Left lung (tissue), 10 donors: ENCODE results near the gene COL18A1. TPM values are rescaled to one million over a fixed set of nuclear protein-coding genes. Genes with fewer than 3 reads are reported as not detected.

Experiments used
- ATAC-seq: fragments of 200-7000 bp; cut with Tn5 transposase; one replicate; pipeline ENCODE4 v1.9.1; 2020; ENCODE audit warnings: moderate library complexity
- DNase-seq, 4 donors: peaks; one replicate each; pipeline ENCODE4 v3.0.0-alpha.2; 2013 to 2020
- H3K27ac ChIP-seq, 2 donors: fragments of 200-600 bp; sonication (generic) in 1 of 2; one replicate each; pipeline versions ENCODE4 v1.5.0 to v1.8.0; 2020 to 2021
- H3K27me3 ChIP-seq, 2 donors: fragments of 200-600 bp; sonication (generic) in 1 of 2; one replicate each; pipeline versions ENCODE4 v1.5.0 to v1.8.0; 2020 to 2021
- H3K36me3 ChIP-seq, 2 donors: fragments of 200-600 bp; sonication (generic) in 1 of 2; one replicate each; pipeline versions ENCODE4 v1.5.0 to v1.8.0; 2020 to 2021
- H3K4me1 ChIP-seq, 2 donors: fragments of 200-600 bp; one replicate each; pipeline ENCODE4 v1.8.0; 2021
- H3K4me3 ChIP-seq, 2 donors: fragments of 200-600 bp; sonication (generic) in 1 of 2; one replicate each; pipeline versions ENCODE4 v1.5.0 to v1.8.0; 2020 to 2021; ENCODE audit warnings: mild to moderate bottlenecking in 1 of 2
- H3K9me3 ChIP-seq, 2 donors: fragments of 200-600 bp; sonication (generic) in 1 of 2; one replicate each; pipeline versions ENCODE4 v1.5.0 to v1.8.0; 2020 to 2021
- intact Hi-C, 2 donors: fragments of 100-400 bp; cut with DNase I; formaldehyde crosslinking; loops; one replicate each; pipeline versions ENCODE4 v1.11.2 to v1.14.2; 2022
- polyA plus RNA-seq, 6 donors: library from polyadenylated mRNA; unstranded; fragments of 120-200 nt; gene quantifications; one replicate each; pipeline ENCODE4 v1.2.1, GENCODE V29; 2013; ENCODE audit not compliant: insufficient read length in 6 of 6
- total RNA-seq, 2 donors: library from RNA; stranded (reverse); fragmentation: NEBNext Ultra II Directional; extraction: Animal tissue kit (Norgen Biotek cat#: 25700); gene quantifications; one replicate each; pipeline ENCODE4 v1.2.1, GENCODE V29; 2021
- TF ChIP-seq, protein P1 (sequence below), 2 donors: fragments of 200-600 bp; sonication (generic) in 1 of 2; IDR thresholded peaks; one replicate each; pipeline versions ENCODE4 v1.5.0 to v1.8.0; 2021; ENCODE audit warnings: antibody characterized with exemption in 2 of 2
- donor health status: DM: no; HTN: yes; CAD: no.
- donor health status: DM: no; HTN: no; CAD: no.

Gene COL18A1
- total and polyA plus RNA-seq, 8 donors, result 39.3 to 90.2 (median 64.0) TPM

- TF ChIP-seq, protein P1, sequence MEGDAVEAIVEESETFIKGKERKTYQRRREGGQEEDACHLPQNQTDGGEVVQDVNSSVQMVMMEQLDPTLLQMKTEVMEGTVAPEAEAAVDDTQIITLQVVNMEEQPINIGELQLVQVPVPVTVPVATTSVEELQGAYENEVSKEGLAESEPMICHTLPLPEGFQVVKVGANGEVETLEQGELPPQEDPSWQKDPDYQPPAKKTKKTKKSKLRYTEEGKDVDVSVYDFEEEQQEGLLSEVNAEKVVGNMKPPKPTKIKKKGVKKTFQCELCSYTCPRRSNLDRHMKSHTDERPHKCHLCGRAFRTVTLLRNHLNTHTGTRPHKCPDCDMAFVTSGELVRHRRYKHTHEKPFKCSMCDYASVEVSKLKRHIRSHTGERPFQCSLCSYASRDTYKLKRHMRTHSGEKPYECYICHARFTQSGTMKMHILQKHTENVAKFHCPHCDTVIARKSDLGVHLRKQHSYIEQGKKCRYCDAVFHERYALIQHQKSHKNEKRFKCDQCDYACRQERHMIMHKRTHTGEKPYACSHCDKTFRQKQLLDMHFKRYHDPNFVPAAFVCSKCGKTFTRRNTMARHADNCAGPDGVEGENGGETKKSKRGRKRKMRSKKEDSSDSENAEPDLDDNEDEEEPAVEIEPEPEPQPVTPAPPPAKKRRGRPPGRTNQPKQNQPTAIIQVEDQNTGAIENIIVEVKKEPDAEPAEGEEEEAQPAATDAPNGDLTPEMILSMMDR (IDR thresholded peaks at IDR 0.05), result no peak
- intact Hi-C loops, result no loop called here
- Histone ChIP-seq H3K4me1 (peaks cover 5 to 28% of the 10 kb centered on the region in 2 donors), H3K36me3 (no peaks in the 10 kb centered on the region), H3K27me3 (peaks cover 3 to 51% of the 10 kb centered on the region in 2 donors), H3K9me3 (no peaks in the 10 kb centered on the region), H3K27ac (no peak overlapping the region), H3K4me3 (no peak overlapping the region)
- DNase-seq, result peak in 1 of 4 donors; percentile 63
- ATAC-seq, result no peak
Measured at GRCh38 chr21:45408801-45409261, 3.9 kb downstream of the COL18A1 start.

- no peaks in the 10 kb centered on the region for H3K36me3 ChIP-seq
- peaks cover 3 to 43% of the 10 kb centered on the region in 2 donors for H3K27me3 ChIP-seq
- no peak overlapping the region for H3K27ac ChIP-seq
- DNase-seq (peak in 1 of 4 donors; percentile 68), ATAC-seq (no peak)
- H3K4me1 ChIP-seq, result peaks cover 0 to 21% of the 10 kb centered on the region in 2 donors
- TF ChIP-seq, protein P1 (IDR thresholded peaks at IDR 0.05), result no peak
- H3K4me3 ChIP-seq, result no peak overlapping the region
- no peaks in the 10 kb centered on the region for H3K9me3 ChIP-seq
- intact Hi-C loops, result no loop called here
Measured at GRCh38 chr21:45409466-45410150, 4.6 kb downstream of the COL18A1 start.

- ATAC-seq, result no peak
- Histone ChIP-seq H3K27ac (no peak overlapping the region), H3K36me3 (no peaks in the 10 kb centered on the region), H3K4me3 (no peak overlapping the region), H3K9me3 (no peaks in the 10 kb centered on the region), H3K27me3 (peaks cover 3 to 37% of the 10 kb centered on the region in 2 donors), H3K4me1 (peaks cover 0 to 18% of the 10 kb centered on the region in 2 donors)
- peak in 1 of 4 donors; percentile 44 for DNase-seq
- TF ChIP-seq, protein P1 (IDR thresholded peaks at IDR 0.05), result no peak
- intact Hi-C loops, result no loop called here
Measured at GRCh38 chr21:45410151-45410864, 5.3 kb downstream of the COL18A1 start.

- Histone ChIP-seq H3K27me3 (peaks cover under 1 to 29% of the 10 kb centered on the region in 2 donors), H3K27ac (no peak overlapping the region), H3K9me3 (no peaks in the 10 kb centered on the region), H3K36me3 (no peaks in the 10 kb centered on the region), H3K4me1 (peaks cover 0 to 10% of the 10 kb centered on the region in 2 donors), H3K4me3 (no peak overlapping the region)
- intact Hi-C loops, result no loop called here
- TF ChIP-seq, protein P1 (IDR thresholded peaks at IDR 0.05), result no peak
- ATAC-seq (no peak), DNase-seq (peak in 1 of 4 donors; percentile 59)
Measured at GRCh38 chr21:45410865-45411809, 6.2 kb downstream of the COL18A1 start.
